ENCODE measurements around the gene SCFD1.

DNA sequence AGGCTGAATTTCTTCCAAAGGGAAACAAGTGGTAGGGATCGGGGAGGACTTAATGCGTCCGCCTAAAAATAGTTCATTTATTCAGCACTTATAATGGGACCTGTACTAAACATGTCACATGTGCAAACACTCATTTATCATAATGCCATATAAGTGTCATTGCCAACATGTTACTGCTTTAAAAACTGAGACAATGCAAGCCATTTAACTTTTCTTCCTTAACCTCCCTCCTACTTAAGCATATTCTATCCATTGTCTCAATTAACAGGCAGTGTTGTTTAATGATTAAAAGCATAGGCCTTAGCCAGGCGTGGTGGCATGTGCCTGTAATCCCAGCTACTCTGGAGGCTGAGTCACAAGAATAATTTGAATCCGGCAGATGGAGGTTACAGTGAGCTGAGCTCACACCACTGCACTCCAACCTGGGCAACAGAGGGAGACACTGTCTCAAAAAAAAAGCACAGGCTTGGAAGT lies 13.5 kb upstream of the SCFD1 start:
- TF ChIP-seq, protein P1, sequence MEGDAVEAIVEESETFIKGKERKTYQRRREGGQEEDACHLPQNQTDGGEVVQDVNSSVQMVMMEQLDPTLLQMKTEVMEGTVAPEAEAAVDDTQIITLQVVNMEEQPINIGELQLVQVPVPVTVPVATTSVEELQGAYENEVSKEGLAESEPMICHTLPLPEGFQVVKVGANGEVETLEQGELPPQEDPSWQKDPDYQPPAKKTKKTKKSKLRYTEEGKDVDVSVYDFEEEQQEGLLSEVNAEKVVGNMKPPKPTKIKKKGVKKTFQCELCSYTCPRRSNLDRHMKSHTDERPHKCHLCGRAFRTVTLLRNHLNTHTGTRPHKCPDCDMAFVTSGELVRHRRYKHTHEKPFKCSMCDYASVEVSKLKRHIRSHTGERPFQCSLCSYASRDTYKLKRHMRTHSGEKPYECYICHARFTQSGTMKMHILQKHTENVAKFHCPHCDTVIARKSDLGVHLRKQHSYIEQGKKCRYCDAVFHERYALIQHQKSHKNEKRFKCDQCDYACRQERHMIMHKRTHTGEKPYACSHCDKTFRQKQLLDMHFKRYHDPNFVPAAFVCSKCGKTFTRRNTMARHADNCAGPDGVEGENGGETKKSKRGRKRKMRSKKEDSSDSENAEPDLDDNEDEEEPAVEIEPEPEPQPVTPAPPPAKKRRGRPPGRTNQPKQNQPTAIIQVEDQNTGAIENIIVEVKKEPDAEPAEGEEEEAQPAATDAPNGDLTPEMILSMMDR (conservative IDR thresholded peaks at IDR 0.05): no peak
- TF ChIP-seq EZH2 (IDR thresholded peaks at IDR 0.05; ENCODE audit: low read depth): no peak
